ENCODE data around the gene DPP6.

Gene DPP6

GRCh38 chr7:154750353-154750801, 698.2 kb downstream of the DPP6 start:
- no peak overlapping the region for H3K9ac ChIP-seq (ENCODE audit: low read length)
- no peaks in the 10 kb centered on the region for H3K27me3 ChIP-seq (ENCODE audit: control insufficient read depth, insufficient read depth, low read length)
- no peaks in the 10 kb centered on the region for H3K9me3 ChIP-seq (ENCODE audit: control insufficient read depth, low read length)
- no peaks in the 10 kb centered on the region for H3K4me1 ChIP-seq (ENCODE audit: control insufficient read depth, insufficient read depth, low read length)
- no peak overlapping the region for H3K4me3 ChIP-seq (ENCODE audit: low read length)
- H3K36me3 ChIP-seq (ENCODE audit: control insufficient read depth, insufficient read depth, low read length), result no peaks in the 10 kb centered on the region

GRCh38 chr7:154753226-154753625, 701.0 kb downstream of the DPP6 start:
- no peak overlapping the region for H3K4me3 ChIP-seq (ENCODE audit: low read length)
- H3K36me3 ChIP-seq (ENCODE audit: control insufficient read depth, insufficient read depth, low read length), result no peaks in the 10 kb centered on the region
- no peak overlapping the region for H3K9ac ChIP-seq (ENCODE audit: low read length)
- H3K4me1 ChIP-seq (ENCODE audit: control insufficient read depth, insufficient read depth, low read length), result no peaks in the 10 kb centered on the region
- no peaks in the 10 kb centered on the region for H3K9me3 ChIP-seq (ENCODE audit: control insufficient read depth, low read length)
- H3K27me3 ChIP-seq (ENCODE audit: control insufficient read depth, insufficient read depth, low read length), result no peaks in the 10 kb centered on the region

- no peaks in the 10 kb centered on the region for H3K4me1 ChIP-seq (ENCODE audit: control insufficient read depth, insufficient read depth, low read length)
- no peak overlapping the region for H3K4me3 ChIP-seq (ENCODE audit: low read length)
- H3K9ac ChIP-seq (ENCODE audit: low read length), result no peak overlapping the region
- H3K36me3 ChIP-seq (ENCODE audit: control insufficient read depth, insufficient read depth, low read length), result no peaks in the 10 kb centered on the region
- H3K27me3 ChIP-seq (ENCODE audit: control insufficient read depth, insufficient read depth, low read length), result no peaks in the 10 kb centered on the region
- H3K9me3 ChIP-seq (ENCODE audit: control insufficient read depth, low read length), result no peaks in the 10 kb centered on the region
These were observed 705.6 kb downstream of the DPP6 start for GRCh38 chr7:154757756-154758155.

- H3K4me1 ChIP-seq (ENCODE audit: control insufficient read depth, insufficient read depth, low read length), result no peaks in the 10 kb centered on the region
- H3K9ac ChIP-seq (ENCODE audit: low read length), result no peak overlapping the region
- H3K4me3 ChIP-seq (ENCODE audit: low read length), result no peak overlapping the region
- no peaks in the 10 kb centered on the region for H3K27me3 ChIP-seq (ENCODE audit: control insufficient read depth, insufficient read depth, low read length)
- no peaks in the 10 kb centered on the region for H3K9me3 ChIP-seq (ENCODE audit: control insufficient read depth, low read length)
- H3K36me3 ChIP-seq (ENCODE audit: control insufficient read depth, insufficient read depth, low read length), result no peaks in the 10 kb centered on the region
These were observed 707.8 kb downstream of the DPP6 start for GRCh38 chr7:154759989-154760388.

- no peaks in the 10 kb centered on the region for H3K9me3 ChIP-seq (ENCODE audit: control insufficient read depth, low read length)
- H3K36me3 ChIP-seq (ENCODE audit: control insufficient read depth, insufficient read depth, low read length), result no peaks in the 10 kb centered on the region
- no peak overlapping the region for H3K9ac ChIP-seq (ENCODE audit: low read length)
- no peaks in the 10 kb centered on the region for H3K27me3 ChIP-seq (ENCODE audit: control insufficient read depth, insufficient read depth, low read length)
- H3K4me1 ChIP-seq (ENCODE audit: control insufficient read depth, insufficient read depth, low read length), result no peaks in the 10 kb centered on the region
- no peak overlapping the region for H3K4me3 ChIP-seq (ENCODE audit: low read length)
These were observed 712.9 kb downstream of the DPP6 start for GRCh38 chr7:154765118-154765517.

GRCh38 chr7:154767142-154767541, 714.9 kb downstream of the DPP6 start:
- Histone ChIP-seq H3K4me3 (ENCODE audit: low read length) (no peak overlapping the region), H3K9ac (ENCODE audit: low read length) (no peak overlapping the region), H3K4me1 (ENCODE audit: control insufficient read depth, insufficient read depth, low read length) (no peaks in the 10 kb centered on the region), H3K27me3 (ENCODE audit: control insufficient read depth, insufficient read depth, low read length) (no peaks in the 10 kb centered on the region), H3K9me3 (ENCODE audit: control insufficient read depth, low read length) (no peaks in the 10 kb centered on the region), H3K36me3 (ENCODE audit: control insufficient read depth, insufficient read depth, low read length) (no peaks in the 10 kb centered on the region)

GRCh38 chr7:154767821-154768415, 715.7 kb downstream of the DPP6 start:
- no peaks in the 10 kb centered on the region for H3K4me1 ChIP-seq (ENCODE audit: control insufficient read depth, insufficient read depth, low read length)
- no peaks in the 10 kb centered on the region for H3K9me3 ChIP-seq (ENCODE audit: control insufficient read depth, low read length)
- H3K36me3 ChIP-seq (ENCODE audit: control insufficient read depth, insufficient read depth, low read length), result no peaks in the 10 kb centered on the region
- H3K9ac ChIP-seq (ENCODE audit: low read length), result no peak overlapping the region
- no peaks in the 10 kb centered on the region for H3K27me3 ChIP-seq (ENCODE audit: control insufficient read depth, insufficient read depth, low read length)
- no peak overlapping the region for H3K4me3 ChIP-seq (ENCODE audit: low read length)

GRCh38 chr7:154769001-154769400, 716.8 kb downstream of the DPP6 start:
- Histone ChIP-seq H3K9ac (ENCODE audit: low read length) (no peak overlapping the region), H3K4me3 (ENCODE audit: low read length) (no peak overlapping the region), H3K27me3 (ENCODE audit: control insufficient read depth, insufficient read depth, low read length) (no peaks in the 10 kb centered on the region), H3K36me3 (ENCODE audit: control insufficient read depth, insufficient read depth, low read length) (no peaks in the 10 kb centered on the region), H3K9me3 (ENCODE audit: control insufficient read depth, low read length) (no peaks in the 10 kb centered on the region), H3K4me1 (ENCODE audit: control insufficient read depth, insufficient read depth, low read length) (no peaks in the 10 kb centered on the region)

GRCh38 chr7:154769527-154769926, 717.3 kb downstream of the DPP6 start:
- Histone ChIP-seq H3K36me3 (ENCODE audit: control insufficient read depth, insufficient read depth, low read length) (no peaks in the 10 kb centered on the region), H3K4me3 (ENCODE audit: low read length) (no peak overlapping the region), H3K9ac (ENCODE audit: low read length) (no peak overlapping the region), H3K27me3 (ENCODE audit: control insufficient read depth, insufficient read depth, low read length) (no peaks in the 10 kb centered on the region), H3K4me1 (ENCODE audit: control insufficient read depth, insufficient read depth, low read length) (no peaks in the 10 kb centered on the region), H3K9me3 (ENCODE audit: control insufficient read depth, low read length) (no peaks in the 10 kb centered on the region)

GRCh38 chr7:154770361-154770760, 718.2 kb downstream of the DPP6 start:
- Histone ChIP-seq H3K4me1 (ENCODE audit: control insufficient read depth, insufficient read depth, low read length) (no peaks in the 10 kb centered on the region), H3K36me3 (ENCODE audit: control insufficient read depth, insufficient read depth, low read length) (no peaks in the 10 kb centered on the region), H3K9me3 (ENCODE audit: control insufficient read depth, low read length) (no peaks in the 10 kb centered on the region), H3K27me3 (ENCODE audit: control insufficient read depth, insufficient read depth, low read length) (no peaks in the 10 kb centered on the region), H3K9ac (ENCODE audit: low read length) (no peak overlapping the region), H3K4me3 (ENCODE audit: low read length) (no peak overlapping the region)

GRCh38 chr7:154770962-154771361, 718.8 kb downstream of the DPP6 start:
- H3K4me1 ChIP-seq (ENCODE audit: control insufficient read depth, insufficient read depth, low read length), result no peaks in the 10 kb centered on the region
- H3K9ac ChIP-seq (ENCODE audit: low read length), result no peak overlapping the region
- no peaks in the 10 kb centered on the region for H3K36me3 ChIP-seq (ENCODE audit: control insufficient read depth, insufficient read depth, low read length)
- no peaks in the 10 kb centered on the region for H3K9me3 ChIP-seq (ENCODE audit: control insufficient read depth, low read length)
- no peak overlapping the region for H3K4me3 ChIP-seq (ENCODE audit: low read length)
- no peaks in the 10 kb centered on the region for H3K27me3 ChIP-seq (ENCODE audit: control insufficient read depth, insufficient read depth, low read length)

- Histone ChIP-seq H3K27me3 (ENCODE audit: control insufficient read depth, insufficient read depth, low read length) (no peaks in the 10 kb centered on the region), H3K4me1 (ENCODE audit: control insufficient read depth, insufficient read depth, low read length) (no peaks in the 10 kb centered on the region), H3K9ac (ENCODE audit: low read length) (no peak overlapping the region), H3K4me3 (ENCODE audit: low read length) (no peak overlapping the region), H3K9me3 (ENCODE audit: control insufficient read depth, low read length) (no peaks in the 10 kb centered on the region), H3K36me3 (ENCODE audit: control insufficient read depth, insufficient read depth, low read length) (no peaks in the 10 kb centered on the region)
These were observed 722.2 kb downstream of the DPP6 start for GRCh38 chr7:154774303-154774969.

Data from mucosa of stomach (tissue), 1 donor.